ENCODE measurements around the gene KCTD17.

Gene KCTD17

DNA sequence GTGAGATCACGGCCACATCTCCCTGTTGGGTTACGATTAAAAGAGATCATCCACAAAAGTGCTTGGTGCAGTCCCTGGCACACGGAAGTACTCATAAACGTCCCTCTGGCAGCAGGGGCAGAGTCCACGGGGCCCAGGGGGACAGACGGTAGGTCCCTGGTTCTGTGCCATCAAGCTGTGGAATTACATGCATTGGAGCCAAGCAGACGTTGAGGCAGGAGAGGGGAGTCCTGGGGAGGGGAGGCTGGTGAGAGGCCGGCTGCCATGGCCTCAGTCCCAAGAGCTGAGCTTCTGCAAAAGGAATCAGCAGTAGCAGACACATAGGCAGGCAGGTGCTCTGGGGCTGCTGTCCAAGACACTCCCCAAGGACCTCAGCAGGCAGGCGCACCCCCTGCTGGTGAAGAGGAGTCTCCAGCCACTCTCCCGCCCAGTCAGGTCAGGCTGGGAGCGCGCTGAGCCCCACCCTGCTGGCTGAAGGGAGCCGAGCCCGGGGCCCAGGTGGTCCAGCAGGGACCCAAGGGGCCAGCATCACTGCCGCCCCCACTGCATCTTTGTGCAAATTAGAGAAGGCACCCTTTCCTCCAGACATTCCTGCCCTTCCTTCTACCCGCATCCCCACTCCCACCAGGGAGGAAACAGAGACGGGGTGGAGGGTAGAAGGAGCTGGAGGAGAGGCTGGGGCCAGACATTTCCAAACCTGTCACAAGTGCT is 7.6 kb upstream of the KCTD17 start:
- peak; percentile 37 to 52 for DNase-seq

DNA sequence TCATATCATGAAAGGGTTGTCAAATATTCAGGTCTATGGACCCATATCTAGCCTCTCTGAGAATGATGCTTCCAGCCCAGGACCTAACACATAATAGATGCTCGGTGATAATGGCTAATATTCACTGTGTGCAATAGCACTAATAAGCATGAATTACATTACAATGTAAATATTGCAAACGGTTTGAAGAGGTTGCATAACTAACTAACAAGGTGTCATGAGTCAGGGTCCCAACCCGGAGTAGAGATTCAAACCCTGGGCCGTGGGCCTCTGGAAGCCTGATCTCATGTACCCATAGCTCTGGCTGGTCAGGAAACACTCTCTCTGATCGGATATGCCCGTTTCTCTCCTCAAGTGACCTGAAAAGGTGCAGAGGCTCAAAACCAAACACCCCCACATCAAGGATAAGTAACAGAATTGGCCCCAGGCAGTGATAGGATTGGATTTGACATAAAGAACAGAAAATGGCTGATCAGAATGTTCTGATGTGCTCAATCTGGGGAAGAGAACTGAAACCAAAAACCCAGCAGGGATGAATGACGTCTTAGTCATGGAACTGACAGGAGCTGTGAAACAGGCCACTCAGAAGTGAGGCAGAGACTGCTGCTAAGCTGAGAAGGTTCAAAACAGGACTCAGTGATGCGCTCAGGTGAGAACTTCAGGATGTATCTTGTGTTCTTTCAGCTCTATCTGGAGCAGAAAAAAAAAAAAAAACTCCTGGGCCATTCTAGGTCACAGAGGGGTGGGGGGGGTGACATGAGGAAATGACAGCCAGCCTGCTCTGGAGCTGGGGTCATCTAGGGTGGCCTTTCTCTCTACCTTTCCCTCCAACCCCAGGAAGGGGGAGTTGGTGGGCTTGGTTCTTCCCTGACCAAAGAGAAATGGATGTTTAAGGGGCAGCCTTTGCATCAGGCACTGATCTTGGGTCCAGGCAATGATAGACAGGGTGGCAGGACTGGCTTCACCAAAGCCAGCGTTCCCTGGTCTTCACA is 6.6 kb upstream of the KCTD17 start:
- DNase-seq: no peak

DNA sequence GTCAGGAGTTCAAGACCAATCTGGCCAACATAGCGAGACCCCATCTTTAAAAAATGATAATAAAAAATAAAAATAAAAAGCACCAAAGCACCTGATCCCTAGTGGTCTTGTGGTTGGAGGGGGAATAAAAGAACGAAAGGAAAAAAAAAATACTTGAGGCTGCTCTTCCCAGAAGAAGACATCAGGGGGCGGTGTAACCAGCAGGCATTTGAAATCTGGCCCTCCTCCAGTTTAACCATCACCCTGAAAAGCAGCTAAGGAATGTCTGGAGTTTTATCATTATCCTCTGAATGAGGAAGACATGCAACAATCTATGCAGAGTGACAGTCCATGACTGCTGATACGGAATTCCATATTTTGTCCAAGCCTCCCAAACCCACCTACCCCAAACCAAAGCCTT is 5.6 kb upstream of the KCTD17 start:
- DNase-seq: no peak

DNA sequence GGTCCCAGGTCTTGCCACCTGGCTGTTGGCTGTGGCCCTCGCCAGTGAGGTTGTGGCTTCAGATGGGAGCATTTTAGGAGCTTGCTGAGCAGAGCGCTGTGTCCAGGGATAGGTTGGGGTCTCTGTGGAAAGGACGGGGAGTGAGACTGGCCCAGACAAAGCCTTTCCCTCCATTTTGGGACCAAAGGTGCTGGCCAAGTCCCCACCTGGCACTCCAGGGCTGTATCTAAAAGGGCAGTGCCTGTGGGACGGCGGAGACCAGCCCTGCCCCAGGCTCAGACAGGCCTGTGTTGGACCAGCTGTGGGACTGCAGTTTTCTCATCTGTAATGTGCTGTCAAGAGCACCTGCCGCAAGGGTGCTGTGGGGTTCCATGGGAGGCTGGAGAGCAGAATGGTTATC is 5.0 kb upstream of the KCTD17 start:
- no peak for DNase-seq

DNA sequence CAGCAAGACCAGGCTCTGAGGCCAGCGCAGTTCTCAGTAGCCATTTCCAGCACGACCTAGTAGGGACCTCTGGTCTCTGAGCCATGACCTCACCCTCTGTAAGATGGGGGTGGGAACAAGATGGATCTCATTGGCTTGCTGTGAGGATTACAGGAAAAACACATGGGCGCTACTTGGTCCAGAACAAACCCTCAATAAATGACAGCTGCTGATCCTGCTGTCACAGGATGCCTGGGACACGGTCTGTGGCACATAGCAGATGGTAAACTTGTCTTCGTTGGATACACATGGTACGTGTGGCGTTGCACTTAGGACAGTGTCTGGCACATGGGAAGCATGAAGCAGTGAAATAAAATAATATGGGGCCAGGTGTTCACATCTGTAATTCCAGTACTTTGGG is 4.5 kb upstream of the KCTD17 start:
- DNase-seq: no peak

DNA sequence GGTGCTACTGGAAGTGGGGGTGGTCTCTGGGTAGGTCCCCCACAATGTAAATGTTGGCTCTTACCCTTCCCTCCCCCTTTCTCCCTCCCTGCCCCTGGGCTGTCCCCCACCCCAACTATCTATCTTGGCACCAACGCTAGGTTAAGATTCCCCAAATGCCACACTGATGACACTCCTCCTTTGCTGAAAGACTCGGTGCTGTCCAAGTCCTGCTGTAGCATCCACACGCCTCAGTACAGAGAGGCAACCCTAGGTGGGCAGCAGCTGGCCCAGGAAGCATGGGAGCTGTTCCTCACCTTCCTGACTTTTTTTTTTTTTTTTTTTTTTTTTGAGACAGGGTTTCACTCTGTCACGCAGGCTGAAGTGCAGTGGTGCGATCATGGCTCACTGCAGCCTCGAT is 3.4 kb upstream of the KCTD17 start:
- no peak for DNase-seq

DNA sequence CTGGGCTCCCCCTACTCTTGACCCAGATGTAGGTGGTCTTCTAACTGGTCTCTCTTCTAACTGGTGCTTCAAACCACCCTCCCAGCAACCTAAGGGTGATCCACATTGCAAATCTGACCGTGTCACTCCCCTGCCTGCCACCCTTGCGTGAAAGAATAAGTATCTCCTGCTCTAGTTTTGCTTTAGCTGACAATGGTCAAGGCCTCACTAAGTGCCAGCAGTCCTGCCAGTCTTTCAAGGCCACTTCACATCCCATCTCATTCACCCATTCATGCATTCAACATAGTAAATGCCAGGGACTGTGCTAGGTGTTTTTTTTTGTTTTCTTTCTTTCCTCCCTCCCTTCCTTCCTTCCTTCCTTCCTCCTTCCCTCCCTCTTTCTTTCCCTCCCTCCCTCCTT is 2.3 kb upstream of the KCTD17 start:
- DNase-seq: no peak

DNA sequence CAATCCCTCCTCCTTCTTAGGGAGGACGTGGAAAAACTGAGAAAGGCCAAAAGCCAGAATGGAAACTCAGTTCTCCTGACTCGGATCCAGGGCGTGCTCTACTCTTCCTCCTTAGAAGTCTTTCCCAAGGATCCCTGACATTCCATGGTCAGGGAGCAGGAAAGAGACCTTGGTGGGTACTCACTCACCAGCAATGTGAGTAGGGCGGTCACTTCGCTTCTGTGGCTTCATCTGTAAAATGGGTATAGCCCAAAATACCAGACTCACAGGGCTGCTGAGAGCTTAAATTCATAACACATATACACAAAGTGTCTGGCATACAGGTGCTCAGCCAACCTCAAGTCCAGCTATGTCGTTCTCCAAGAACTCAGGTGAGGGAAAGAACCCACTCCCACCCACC is 629 bp upstream of the KCTD17 start:
- no peak for DNase-seq

DNA sequence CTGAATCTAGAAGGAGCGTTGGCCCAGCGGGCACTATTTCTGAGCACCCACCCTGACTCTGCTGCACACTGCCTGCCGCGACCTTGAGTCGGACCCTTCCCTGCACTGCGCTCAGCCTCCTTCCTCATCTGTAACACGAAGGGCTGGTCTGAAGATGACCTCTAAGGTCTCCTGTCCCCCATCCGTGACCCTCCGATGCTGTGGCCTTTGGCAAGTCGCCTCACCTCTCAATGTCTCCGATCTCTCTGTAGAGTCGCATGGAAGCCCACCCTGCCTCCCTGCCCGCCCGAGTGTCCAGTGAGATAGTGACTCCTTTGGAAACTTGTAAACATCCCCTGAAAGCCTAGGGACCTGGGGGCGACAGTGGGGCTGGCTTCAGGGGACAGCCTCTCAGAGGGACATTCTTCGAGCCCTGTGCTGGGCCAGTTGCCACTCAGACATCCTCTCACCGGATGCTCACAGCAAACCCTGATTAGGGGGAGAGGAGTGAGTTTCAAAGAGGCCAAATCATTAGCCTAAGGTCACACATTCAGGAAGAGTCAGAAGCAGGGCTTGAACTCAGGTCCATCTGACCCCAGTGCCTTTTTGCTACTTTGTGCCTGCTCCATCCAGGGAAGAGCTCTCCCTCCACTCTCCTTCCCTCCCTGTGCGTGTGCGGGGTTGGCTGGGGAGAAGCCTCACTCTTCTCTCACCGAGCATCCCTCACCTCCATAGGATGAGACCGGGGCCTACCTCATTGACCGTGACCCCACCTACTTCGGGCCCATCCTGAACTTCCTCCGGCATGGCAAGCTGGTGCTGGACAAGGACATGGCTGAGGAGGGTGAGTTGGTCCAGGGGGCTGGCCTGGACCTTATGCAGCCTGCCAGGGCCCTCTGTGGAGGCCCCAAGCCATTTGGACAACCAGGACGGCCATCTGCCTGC is 1.1 kb downstream of the KCTD17 start:
- DNase-seq: no peak

DNA sequence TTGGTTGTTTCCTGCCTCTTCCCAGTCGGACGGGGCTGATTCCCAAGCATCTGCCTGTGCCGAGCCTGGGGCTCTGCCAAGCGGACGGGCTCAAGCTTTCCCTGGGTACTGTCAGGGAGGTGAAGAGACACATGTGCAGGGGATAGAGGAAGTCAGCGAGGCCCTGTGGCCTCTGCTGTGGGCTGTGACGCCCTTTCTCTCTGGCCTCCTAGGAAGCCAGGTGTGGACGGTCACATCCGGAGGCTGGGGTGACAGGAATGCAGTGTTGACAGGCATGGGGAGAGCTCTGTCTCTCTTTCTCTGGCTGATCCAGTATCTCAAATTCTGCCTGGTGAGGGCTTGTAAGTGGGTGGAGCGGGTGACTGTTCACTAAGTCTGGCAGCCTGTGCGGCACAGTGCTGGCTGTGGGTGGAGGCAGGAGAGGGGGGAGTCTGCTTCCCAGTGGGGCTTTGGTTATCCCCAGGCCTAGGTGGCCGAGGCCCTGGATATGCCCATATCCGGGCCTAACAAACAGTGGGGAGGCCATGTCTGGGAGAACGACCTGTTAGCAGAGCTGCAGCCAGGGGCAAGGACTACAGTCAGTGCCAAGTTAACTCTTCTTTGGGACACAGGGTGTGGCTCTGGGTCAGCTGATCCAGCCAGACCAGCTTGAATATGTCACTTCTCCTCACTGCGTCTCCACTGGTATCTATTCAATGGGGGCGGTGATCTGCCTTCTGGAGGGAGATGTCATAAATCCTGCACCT is 1.9 kb downstream of the KCTD17 start:
- DNase-seq: no peak

DNA sequence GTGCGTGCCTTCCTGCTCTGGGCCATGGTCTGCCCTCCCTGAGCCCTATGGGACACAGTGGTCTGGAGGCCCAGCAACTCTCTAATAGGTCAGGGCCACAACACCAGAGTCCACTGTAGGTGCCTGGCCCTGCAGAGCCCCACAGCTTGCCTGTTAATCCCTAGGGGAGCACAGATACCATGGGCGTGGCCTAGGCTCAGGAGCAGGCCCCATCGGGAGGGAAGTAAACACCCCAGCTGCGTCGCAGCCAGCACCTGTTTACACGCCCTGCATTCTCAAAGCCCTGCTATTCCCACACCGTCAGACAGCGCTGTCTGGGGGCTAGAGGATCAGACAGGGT is 2.5 kb downstream of the KCTD17 start:
- no peak for DNase-seq

DNA sequence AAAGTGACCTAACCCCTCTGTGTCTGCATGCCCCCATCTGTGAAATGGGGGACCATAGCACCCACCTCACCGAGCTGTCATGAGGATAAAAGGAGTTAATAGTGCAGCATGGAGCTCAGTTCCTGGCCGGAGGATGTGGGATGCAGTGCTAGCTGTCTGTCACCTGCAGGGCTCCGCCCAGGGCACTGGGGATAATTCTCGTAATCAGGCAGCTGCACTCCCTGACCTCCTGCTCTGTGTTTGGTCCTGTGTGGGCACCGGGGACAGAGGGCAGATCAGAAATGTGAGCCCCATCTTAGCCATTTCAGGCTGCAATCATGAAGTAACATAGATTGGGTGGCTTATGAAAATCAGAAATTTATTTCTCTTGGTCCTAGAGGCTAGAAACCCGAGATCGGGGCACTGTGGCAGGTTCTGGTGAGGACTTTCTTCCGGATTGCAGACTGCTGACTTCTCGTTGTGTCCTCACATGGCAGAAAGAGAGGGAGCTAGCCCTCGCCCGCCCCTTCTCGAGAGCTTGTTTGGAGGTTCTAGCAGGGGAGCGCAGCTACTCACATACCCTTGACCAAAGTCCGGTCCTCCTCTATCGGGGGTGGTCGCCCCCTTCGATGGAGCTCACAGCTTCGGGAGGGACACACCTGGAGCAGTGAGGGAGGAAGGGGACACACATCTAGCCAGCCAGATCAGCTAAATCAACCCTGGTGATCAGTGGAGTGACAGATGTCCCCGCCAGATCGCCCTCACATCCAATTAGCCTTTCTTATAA is 3.2 kb downstream of the KCTD17 start:
- DNase-seq: no peak

DNA sequence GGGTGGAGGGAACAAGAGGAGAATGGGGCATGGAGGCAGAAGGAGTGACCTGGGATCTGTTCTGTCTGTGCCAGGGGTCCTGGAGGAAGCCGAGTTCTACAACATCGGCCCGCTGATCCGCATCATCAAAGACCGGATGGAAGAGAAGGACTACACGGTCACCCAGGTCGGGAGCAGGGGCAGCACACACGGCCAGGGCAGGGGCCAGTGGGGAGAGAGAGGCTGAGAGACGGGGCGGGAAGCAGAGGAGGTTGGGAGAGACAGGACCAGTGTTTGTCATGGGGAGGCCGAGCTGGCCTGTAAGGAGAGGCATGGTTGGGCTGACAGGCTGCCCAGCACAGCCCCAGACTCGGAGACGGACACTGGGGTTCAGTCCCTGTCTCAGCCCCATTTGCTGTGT is 4.7 kb downstream of the KCTD17 start:
- no peak for DNase-seq

DNA sequence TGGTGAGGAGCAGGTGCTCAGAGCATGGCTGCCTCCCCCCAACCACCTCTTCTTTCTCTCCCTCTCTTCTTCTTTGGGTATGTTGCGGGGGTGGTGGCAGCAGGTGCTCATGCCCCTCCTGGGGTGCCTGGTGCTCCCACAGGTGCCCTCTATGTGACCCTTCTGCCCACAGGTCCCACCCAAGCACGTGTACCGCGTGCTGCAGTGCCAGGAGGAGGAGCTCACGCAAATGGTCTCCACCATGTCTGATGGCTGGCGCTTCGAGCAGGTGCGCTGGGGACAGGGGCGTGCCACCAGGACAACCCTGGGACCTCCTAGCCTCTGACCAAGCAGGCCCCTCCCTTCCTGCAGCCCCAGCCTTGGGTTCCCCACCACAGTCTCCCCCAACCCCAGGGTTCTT is 5.7 kb downstream of the KCTD17 start:
- no peak for DNase-seq

DNA sequence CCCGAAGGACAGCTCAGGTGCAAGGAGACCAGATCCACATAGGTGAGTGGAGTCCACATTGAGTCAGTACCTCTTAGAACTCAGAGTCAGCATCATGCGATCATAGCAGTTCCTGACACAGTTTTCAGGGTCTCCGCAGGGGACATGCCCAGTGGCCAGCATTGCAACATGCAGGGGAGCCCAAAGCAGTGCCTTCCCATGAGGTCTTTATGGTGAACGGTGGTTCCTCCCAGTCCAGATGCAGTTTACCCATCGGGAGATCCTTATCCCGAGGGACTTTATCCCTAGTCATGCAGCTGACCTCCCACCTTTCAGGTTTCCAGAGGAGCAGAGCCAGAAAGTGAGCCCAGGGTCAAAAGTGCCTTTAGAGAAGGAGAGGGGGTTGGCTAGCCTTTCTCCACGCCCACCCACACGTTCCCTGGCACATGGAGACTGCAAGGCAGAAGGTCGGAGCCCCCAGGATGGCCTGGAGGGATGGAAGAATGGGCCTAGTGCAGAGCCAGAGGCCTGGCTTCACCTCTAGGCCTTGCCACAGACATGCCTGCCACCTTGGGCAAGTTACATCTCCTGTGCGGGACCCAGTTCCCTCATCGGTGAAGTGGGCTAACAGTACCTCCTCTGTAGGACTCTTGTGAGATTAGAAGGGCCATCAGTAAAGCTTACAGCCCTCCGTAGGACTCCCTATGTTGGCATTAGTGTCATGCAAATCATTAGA is 6.4 kb downstream of the KCTD17 start:
- DNase-seq: no peak

DNA sequence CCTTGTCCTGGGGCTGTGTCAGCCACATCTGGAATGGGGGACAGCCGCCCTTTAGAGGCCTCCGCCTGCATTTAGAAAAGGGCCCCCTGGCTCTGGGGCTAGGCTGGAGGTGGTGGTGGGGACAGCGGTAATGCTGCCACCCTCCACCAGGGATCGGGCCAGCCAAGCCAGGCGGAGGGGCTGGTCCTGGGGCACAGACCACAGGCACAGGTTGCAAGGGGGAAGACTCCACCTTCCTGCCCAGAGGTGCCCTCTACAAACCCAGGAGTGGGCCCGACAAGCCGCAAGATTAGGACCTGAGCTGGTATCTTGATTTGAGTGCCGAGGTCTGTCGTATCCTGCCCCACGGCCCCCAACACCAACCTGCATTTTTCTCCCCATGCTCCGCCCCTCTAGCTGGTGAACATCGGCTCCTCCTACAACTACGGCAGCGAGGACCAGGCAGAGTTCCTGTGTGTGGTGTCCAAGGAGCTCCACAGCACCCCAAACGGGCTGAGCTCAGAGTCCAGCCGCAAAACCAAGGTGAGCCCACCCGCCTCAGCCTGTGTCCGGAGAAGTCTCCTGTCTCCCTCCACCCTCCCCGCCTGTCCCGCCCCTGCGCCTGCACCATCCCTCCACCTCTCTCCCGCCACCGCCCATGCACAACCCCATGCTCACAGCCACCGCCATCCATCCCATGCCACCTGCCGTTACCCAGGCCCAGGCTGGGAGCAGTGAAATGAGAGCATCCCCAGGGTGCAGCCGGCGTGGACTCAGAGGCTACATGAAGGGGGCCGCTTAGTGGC is 7.6 kb downstream of the KCTD17 start:
- no peak for DNase-seq

DNA sequence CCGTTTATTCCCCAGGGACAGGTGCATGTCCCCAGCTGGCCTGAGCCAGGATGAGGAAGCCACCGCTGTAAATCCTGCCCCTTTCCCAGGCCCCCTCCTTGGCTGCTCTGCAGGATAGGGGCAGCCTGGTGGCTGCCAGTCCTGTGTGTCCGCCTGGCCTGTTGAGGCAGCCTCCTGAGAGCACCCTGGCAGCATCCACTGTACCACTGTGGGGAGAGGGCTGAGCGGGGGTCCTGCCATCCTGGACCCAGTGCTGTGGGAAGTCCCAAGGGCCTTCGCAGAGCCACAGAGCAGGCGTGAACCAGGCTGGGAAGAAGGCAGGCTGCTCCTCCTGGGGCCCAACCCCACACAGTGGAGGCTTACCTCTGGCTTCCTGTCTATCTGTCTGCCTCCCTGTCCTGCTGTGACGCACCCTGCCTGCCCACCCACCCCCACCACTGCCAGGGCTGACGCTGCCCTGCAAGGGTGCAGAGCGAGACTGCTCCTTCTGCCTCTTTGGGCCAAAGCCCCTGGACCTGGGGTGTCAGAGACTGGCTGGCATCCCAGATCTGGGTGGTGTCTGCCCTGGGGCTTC is 8.4 kb downstream of the KCTD17 start:
- DNase-seq: no peak

DNA sequence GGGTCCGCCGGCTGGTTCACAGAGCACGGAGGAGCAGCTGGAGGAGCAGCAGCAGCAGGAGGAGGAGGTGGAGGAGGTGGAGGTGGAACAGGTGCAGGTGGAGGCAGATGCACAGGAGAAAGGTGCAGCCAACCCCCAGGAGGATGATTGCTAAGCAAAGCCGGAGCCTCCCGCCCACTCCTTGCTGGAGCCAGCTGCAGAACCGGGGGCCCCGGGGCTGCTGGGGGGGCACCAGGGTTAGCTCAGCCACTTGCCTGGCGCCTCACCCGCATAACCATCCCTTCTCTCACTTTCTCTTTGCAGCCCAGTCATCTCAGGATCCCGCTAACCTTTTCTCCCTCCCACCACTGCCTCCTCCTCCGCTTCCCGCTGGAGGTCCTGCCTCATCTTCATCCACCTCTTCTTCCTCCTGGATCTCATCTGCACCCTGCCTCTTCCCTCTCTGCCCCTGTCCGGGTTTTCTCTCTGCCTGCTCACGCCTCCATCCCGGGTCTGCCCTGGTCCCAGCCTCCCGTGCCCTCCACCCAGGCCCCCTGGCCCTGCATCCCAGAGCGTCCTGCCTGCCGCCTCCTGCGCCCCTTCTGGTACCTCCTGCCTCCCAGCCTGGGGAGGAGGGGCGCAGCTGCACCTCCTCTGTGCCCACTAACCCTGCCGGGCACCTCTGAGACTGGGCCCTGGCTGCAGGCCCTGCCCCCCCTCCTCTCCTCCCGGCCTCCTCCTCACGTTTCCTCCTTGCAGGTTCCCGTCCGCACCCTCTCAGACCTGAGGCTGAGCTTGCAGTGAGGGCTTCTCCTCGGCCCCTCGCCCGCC is 9.5 kb downstream of the KCTD17 start:
- peak; percentile 48 to 56 for DNase-seq
